Mesothelial cell of epicardium (in vitro differentiated cells): ENCODE results near the gene AFAP1. TPM values are rescaled to one million over a fixed set of nuclear protein-coding genes. Genes with fewer than 3 reads are reported as not detected.
A peak's percentile ranks its signal among the peaks of the same experiment; 100 is the strongest.

Experiments
- DNase-seq, 2 experiments: peaks; one replicate each; pipeline ENCODE4 v3.0.0; 2021; ENCODE audit warnings: low spot score in 2 of 2; ENCODE audit not compliant: unreplicated experiment in 2 of 2
- H3K27ac Mint-ChIP-seq: 2 replicates; pipeline ENCODE4 v1.8.0; 2021; ENCODE audit warnings: mixed read lengths
- H3K27me3 Mint-ChIP-seq: 2 replicates; pipeline ENCODE4 v1.8.0; 2021; ENCODE audit warnings: low read depth, mixed read lengths
- H3K36me3 Mint-ChIP-seq: 2 replicates; pipeline ENCODE4 v1.8.0; 2021; ENCODE audit warnings: mixed read lengths
- H3K4me1 Mint-ChIP-seq: 2 replicates; pipeline ENCODE4 v1.8.0; 2021; ENCODE audit warnings: mixed read lengths
- H3K4me3 Mint-ChIP-seq: 2 replicates; pipeline ENCODE4 v1.8.0; 2021; ENCODE audit warnings: mild to moderate bottlenecking, moderate library complexity, mixed read lengths
- H3K9me3 Mint-ChIP-seq: 2 replicates; pipeline ENCODE4 v1.8.0; 2021; ENCODE audit warnings: mixed read lengths
- CTCF ChIP-seq: fragments of 200-600 bp; sonication (generic); IDR thresholded peaks from one replicate; pipeline ENCODE4 v1.5.0; 2021; ENCODE audit warnings: antibody characterized with exemption; ENCODE audit not compliant: unreplicated experiment
- total RNA-seq: library from RNA; stranded (reverse); gene quantifications from 3 replicates; pipeline ENCODE4 v1.2.1, GENCODE V29; 2021

The AFAP1 gene
- total RNA-seq, 1 donor from 2014 or later = 82.4 TPM

GRCh38 chr4:7831858-7832730 is 107.6 kb downstream of the AFAP1 start:
- peaks cover 41% of the 10 kb centered on the region for H3K4me1 Mint-ChIP-seq
- no peaks in the 10 kb centered on the region for H3K27me3 Mint-ChIP-seq
- H3K9me3 Mint-ChIP-seq = peaks cover 11% of the 10 kb centered on the region
- no peak overlapping the region for H3K4me3 Mint-ChIP-seq
- TF ChIP-seq CTCF = no peak
- H3K27ac Mint-ChIP-seq = peak overlapping the region; percentile 74
- peaks cover 45% of the 10 kb centered on the region for H3K36me3 Mint-ChIP-seq
- DNase-seq = no peak

- H3K4me3 Mint-ChIP-seq = no peak overlapping the region
- no peak for DNase-seq
- H3K27me3 Mint-ChIP-seq = no peaks in the 10 kb centered on the region
- peaks cover 11% of the 10 kb centered on the region for H3K9me3 Mint-ChIP-seq
- no peak for TF ChIP-seq CTCF
- H3K4me1 Mint-ChIP-seq = peaks cover 45% of the 10 kb centered on the region
- H3K36me3 Mint-ChIP-seq = peaks cover 49% of the 10 kb centered on the region
- H3K27ac Mint-ChIP-seq = peak overlapping the region; percentile 74
Observed at GRCh38 chr4:7831330-7831729, 108.3 kb downstream of the AFAP1 start.

GRCh38 chr4:7830747-7831146 is 108.9 kb downstream of the AFAP1 start:
- Mint-ChIP-seq H3K27ac (peak overlapping the region; percentile 74), H3K9me3 (peaks cover 11% of the 10 kb centered on the region), H3K36me3 (peaks cover 47% of the 10 kb centered on the region), H3K27me3 (no peaks in the 10 kb centered on the region), H3K4me1 (peaks cover 46% of the 10 kb centered on the region), H3K4me3 (no peak overlapping the region)
- no peak for DNase-seq
- TF ChIP-seq CTCF = no peak

- TF ChIP-seq CTCF = no peak
- peaks cover 54% of the 10 kb centered on the region for H3K4me1 Mint-ChIP-seq
- H3K27ac Mint-ChIP-seq = peak overlapping the region; percentile 84
- peaks cover 11% of the 10 kb centered on the region for H3K9me3 Mint-ChIP-seq
- H3K27me3 Mint-ChIP-seq = no peaks in the 10 kb centered on the region
- no peak for DNase-seq
- H3K4me3 Mint-ChIP-seq = no peak overlapping the region
- H3K36me3 Mint-ChIP-seq = peaks cover 51% of the 10 kb centered on the region
Observed at GRCh38 chr4:7829652-7830580, 109.7 kb downstream of the AFAP1 start.

- H3K9me3 Mint-ChIP-seq = peaks cover 6% of the 10 kb centered on the region
- H3K36me3 Mint-ChIP-seq = peaks cover 44% of the 10 kb centered on the region
- DNase-seq = no peak
- H3K4me3 Mint-ChIP-seq = no peak overlapping the region
- H3K27me3 Mint-ChIP-seq = no peaks in the 10 kb centered on the region
- peaks cover 62% of the 10 kb centered on the region for H3K4me1 Mint-ChIP-seq
- H3K27ac Mint-ChIP-seq = peak overlapping the region; percentile 84
- no peak for TF ChIP-seq CTCF
Observed at GRCh38 chr4:7828793-7829301, 110.8 kb downstream of the AFAP1 start.
